ENCODE measurements around the gene CLDN18.
A peak's percentile ranks its signal among the peaks of the same experiment; 100 is the strongest.

CLDN18 gene

GRCh38 chr3:138062626-138063025 lies 52.7 kb downstream of the CLDN18 start:
- DNase-seq (ENCODE audit: low read depth), result no peak

DNA sequence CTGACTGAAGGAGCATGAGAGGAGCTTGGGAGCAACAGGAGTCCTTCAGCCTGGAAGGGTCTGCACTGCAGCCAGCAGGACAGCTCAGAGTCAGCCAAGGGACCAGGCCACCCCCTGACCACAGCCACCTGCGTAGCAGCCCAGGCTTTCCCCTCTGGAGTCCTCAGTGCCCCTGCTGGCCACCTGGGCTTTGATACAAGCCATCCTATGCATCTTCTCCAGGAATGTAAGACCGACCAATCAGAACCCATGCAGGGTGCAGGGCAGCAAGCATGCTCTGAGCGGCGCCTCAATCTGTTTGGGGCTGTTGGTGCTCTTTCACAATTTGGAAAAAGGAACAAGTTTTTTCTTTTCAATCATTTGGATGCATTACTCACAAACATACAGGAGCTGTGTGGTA lies 53.5 kb downstream of the CLDN18 start:
- no peak for DNase-seq (ENCODE audit: low read depth)

DNA sequence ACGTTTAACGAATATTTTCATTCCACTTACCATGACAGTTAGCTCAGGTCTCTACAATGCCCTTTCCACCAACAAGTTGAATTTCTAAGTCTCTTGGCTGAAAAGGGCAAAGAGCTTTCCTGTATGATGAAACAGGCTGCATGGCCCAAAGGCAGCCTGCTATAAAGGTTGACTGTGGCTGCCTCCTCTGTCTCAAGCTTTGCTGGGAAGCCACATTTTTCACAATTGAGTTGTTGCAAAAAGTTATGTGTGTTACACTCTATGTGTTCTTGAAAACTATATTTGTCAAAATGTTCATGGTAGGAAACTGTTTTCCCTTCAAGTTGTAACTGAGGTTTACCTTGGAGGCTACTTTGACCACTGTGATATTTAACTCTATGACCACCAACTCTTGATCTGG lies 56.0 kb downstream of the CLDN18 start:
- DNase-seq (ENCODE audit: low read depth), result no peak

GRCh38 chr3:138066383-138066782 lies 56.4 kb downstream of the CLDN18 start:
- no peak for DNase-seq (ENCODE audit: low read depth)

DNA sequence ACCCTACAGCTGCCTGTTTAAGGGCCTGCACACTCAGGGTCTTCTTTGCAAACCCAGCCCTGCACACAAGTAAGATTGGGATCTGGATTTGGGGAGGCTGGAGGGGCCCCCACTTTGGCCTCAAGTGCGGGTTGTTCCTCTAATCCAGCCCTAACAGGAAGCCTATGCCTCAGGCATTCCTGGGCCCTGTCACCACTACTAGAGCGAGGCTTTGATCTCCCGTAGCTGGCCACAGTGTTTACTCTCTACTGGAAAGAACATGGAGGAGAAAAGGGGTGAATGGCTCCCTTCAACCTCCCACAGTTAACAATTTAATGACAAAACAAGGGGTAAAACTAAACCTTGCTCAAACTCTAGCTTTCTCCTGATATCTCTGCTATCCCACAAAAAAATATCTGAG lies 57.0 kb downstream of the CLDN18 start:
- no peak for DNase-seq (ENCODE audit: low read depth)

- DNase-seq (ENCODE audit: low read depth), result no peak
These were observed 58.1 kb downstream of the CLDN18 start for GRCh38 chr3:138068046-138068445.

- DNase-seq (ENCODE audit: low read depth), result no peak
These were observed 58.7 kb downstream of the CLDN18 start for GRCh38 chr3:138068579-138069174.

GRCh38 chr3:138070006-138070405 lies 60.0 kb downstream of the CLDN18 start:
- no peak for DNase-seq (ENCODE audit: low read depth)

- no peak for DNase-seq (ENCODE audit: low read depth)
These were observed 62.8 kb downstream of the CLDN18 start for GRCh38 chr3:138072796-138073195.

- DNase-seq (ENCODE audit: low read depth), result no peak
These were observed 68.1 kb downstream of the CLDN18 start for GRCh38 chr3:138078096-138078495.

GRCh38 chr3:138078901-138079344 lies 69.0 kb downstream of the CLDN18 start:
- peak; percentile 94 for DNase-seq (ENCODE audit: low read depth)

GRCh38 chr3:138079901-138080300 lies 69.9 kb downstream of the CLDN18 start:
- DNase-seq (ENCODE audit: low read depth), result no peak

DNA sequence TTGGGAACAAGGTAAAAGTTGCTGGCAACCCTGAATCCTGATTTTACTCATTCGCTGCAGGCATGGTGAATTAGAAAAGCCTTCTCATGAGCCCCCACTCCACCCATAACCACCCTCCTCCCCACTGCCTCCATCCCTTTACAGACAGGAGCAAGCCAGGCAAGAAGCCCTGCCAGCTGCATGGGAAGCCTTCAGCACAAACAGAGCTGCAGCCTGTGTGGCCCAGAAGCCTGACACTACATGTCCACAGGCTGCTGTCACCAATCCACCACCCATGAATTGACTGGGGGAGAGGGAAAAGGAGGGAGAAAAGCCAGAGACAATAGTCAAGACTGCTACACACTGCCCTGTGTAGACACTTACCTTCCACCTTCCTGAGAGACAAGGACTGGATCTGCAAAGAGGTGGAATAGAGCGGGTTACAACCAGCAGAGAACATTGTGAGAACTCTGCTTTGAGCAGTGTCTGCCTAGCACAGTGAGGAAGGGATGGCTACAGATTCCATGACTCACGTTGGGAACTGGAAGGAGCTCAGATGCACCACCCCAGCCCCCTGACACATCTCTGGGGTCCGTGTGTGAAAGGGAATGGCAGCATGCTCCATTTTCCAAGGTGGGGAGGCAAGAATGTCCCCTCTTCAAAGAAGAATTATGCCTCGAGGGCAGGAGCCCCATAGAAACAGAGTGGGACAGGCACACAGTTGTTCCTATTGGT lies 71.6 kb downstream of the CLDN18 start:
- DNase-seq (ENCODE audit: low read depth), result no peak

- peak; percentile 62 for DNase-seq (ENCODE audit: low read depth)
These were observed 72.4 kb downstream of the CLDN18 start for GRCh38 chr3:138082085-138082991.

- DNase-seq (ENCODE audit: low read depth), result no peak
These were observed 73.0 kb downstream of the CLDN18 start for GRCh38 chr3:138082992-138083386.

Measured in GM04503 (cell line).